Naive B cell (primary cell): ENCODE measurements around the gene INF2. TPM values are rescaled to one million over a fixed set of nuclear protein-coding genes. Genes with fewer than 3 reads are reported as not detected.
A peak's percentile ranks its signal among the peaks of the same experiment; 100 is the strongest.

Source experiments
- ATAC-seq, 2 donors: fragments of 150-1000 bp; cut with Tn5 transposase; 2 replicates each; pipeline ENCODE4 v1.10.0; 2021; ENCODE audit warnings: low read depth in 2 of 2, mild to moderate bottlenecking in 2 of 2, moderate library complexity in 2 of 2
- DNase-seq: peaks from one replicate; pipeline ENCODE4 v3.0.0; 2022
- H3K27ac Mint-ChIP-seq, 6 donors: one replicate each; pipeline ENCODE4 v1.8.0; 2020 to 2022; ENCODE audit warnings: mild to moderate bottlenecking in 6 of 6, mixed read lengths in 6 of 6, moderate library complexity in 5 of 6, inconsistent platforms in 2 of 6
- H3K27me3 Mint-ChIP-seq, 3 donors: one replicate each; pipeline ENCODE4 v1.8.0; 2021 to 2022; ENCODE audit warnings: mixed read lengths in 3 of 3, mild to moderate bottlenecking in 1 of 3
- H3K36me3 Mint-ChIP-seq, 2 donors: one replicate each; pipeline ENCODE4 v1.8.0; 2020 to 2022; ENCODE audit warnings: mixed read lengths in 2 of 2, inconsistent platforms in 1 of 2, mild to moderate bottlenecking in 1 of 2
- H3K4me1 Mint-ChIP-seq, 3 donors: one replicate each; pipeline ENCODE4 v1.8.0; 2020 to 2022; ENCODE audit warnings: mixed read lengths in 3 of 3, inconsistent platforms in 1 of 3, mild to moderate bottlenecking in 1 of 3, moderate library complexity in 1 of 3
- H3K4me3 Mint-ChIP-seq, 8 donors: one replicate each; pipeline ENCODE4 v1.8.0; 2020 to 2022; ENCODE audit warnings: mild to moderate bottlenecking in 8 of 8, mixed read lengths in 8 of 8, moderate library complexity in 8 of 8, inconsistent platforms in 2 of 8
- H3K9me3 Mint-ChIP-seq, 7 donors: one replicate each; pipeline ENCODE4 v1.8.0; 2020 to 2022; ENCODE audit warnings: mixed read lengths in 7 of 7, mild to moderate bottlenecking in 5 of 7, inconsistent platforms in 2 of 7, moderate library complexity in 1 of 7
- polyA plus RNA-seq, 6 donors: library from polyadenylated mRNA; unstranded; fragments of 300-500 nt; fragmentation: Illumina TruSeq; gene quantifications; one replicate each; pipeline ENCODE4 v1.2.3, GENCODE V29; 2021; ENCODE audit warnings: low read depth in 6 of 6

Gene INF2
- polyA plus RNA-seq, result 10 to 100 TPM in 1 of 6 donors, 1 to 10 TPM in 5; 2.8 to 10.2 (median 5.5) TPM

GRCh38 chr14:104689109-104689880 is at the start of gene INF2:
TSS of gene INF2 (plus strand) at chr14:104689618. CDS start at chr14:104701366, 11,748 bp downstream.
- Mint-ChIP-seq H3K4me1 (peaks cover 40 to 71% (median 53%) of the 10 kb centered on the region in 3 donors), H3K27me3 (no peaks in the 10 kb centered on the region), H3K36me3 (no peaks in the 10 kb centered on the region), H3K9me3 (no peaks in the 10 kb centered on the region), H3K27ac (peak within 1 kb of the TSS in 4 of 6 donors; percentile 33 to 91 (median 76)), H3K4me3 (peak within 1 kb of the TSS; percentile 70 to 91 (median 81))
- ATAC-seq, result peak; percentile 68 to 74
- DNase-seq, result peak; percentile 56

DNA sequence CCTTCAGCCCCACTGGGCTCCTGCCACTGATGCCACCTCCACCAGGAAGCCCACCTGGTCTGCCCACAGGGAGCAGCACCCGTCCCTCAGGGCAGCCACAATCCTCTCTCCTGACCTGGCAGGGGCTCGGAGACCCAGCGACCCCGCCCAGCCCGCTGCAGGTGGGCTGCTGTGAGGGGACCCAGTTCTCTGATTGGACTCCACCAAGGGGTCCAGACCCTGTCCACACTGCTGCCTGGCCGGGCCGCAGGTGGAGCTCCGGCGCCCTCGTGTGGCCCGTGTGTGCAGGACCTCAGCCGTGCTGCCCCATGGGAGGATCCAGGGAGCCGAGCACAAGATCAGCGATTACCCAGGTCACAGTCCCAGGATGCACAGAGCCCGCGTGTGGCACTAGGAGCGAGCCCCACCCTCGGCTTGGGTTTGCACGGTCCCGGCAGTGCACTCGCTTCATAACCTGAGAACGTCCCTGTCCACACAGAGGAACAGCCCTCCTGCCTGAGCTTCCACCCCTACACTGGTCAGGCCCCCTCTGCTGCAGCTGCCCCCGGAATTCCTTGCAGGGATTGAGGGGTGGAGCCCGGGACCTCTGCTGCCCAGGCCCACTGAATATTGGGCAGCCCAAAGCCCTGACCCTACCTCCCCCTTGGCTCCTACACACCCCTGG is 49.4 kb upstream of the INF2 start:
- peaks cover 5 to 22% (median 18%) of the 10 kb centered on the region in 3 donors for H3K27me3 Mint-ChIP-seq
- peak overlapping the region in 2 of 8 donors; percentile 39 to 52 for H3K4me3 Mint-ChIP-seq
- peak; percentile 64 for DNase-seq
- peaks cover 0 to 5% (median 2%) of the 10 kb centered on the region in 7 donors for H3K9me3 Mint-ChIP-seq
- no peak overlapping the region for H3K27ac Mint-ChIP-seq
- no peaks in the 10 kb centered on the region for H3K36me3 Mint-ChIP-seq
- peak; percentile 89 to 91 for ATAC-seq
- H3K4me1 Mint-ChIP-seq, result peaks cover 4 to 16% (median 11%) of the 10 kb centered on the region in 3 donors

DNA sequence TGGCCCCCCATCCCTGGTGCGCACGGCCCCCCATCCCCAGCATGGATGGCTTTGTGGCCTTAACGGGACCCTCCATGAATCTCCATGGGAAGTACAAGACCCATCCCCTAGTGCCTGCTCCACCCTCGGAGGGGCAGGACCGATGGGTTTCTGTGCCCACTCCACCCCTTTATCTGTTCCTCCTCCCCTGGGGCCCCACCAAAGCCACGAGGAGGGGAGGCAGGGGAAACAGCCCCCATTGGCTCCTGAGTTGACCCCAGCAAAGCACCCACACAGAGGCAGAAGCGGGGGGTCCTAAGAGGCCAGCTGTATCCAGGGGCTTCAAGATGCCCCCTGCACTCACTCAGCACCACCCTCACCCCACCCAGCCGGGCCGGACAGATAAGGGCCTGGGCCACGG is 48.7 kb upstream of the INF2 start:
- Mint-ChIP-seq H3K27ac (peak overlapping the region in 1 of 6 donors; percentile 38), H3K27me3 (peaks cover 5 to 18% (median 17%) of the 10 kb centered on the region in 3 donors), H3K36me3 (no peaks in the 10 kb centered on the region), H3K4me1 (peaks cover 4 to 19% (median 15%) of the 10 kb centered on the region in 3 donors), H3K4me3 (no peak overlapping the region), H3K9me3 (peaks cover 0 to 9% (median 4%) of the 10 kb centered on the region in 7 donors)
- ATAC-seq (no peak), DNase-seq (no peak)

- H3K9me3 Mint-ChIP-seq, result peaks cover 0 to 9% (median 4%) of the 10 kb centered on the region in 7 donors
- no peaks in the 10 kb centered on the region for H3K36me3 Mint-ChIP-seq
Observed at GRCh38 chr14:104641753-104642539, 47.5 kb upstream of the INF2 start.

GRCh38 chr14:104642540-104642868 is 46.9 kb upstream of the INF2 start:
- Mint-ChIP-seq H3K4me1 (peaks cover 18 to 25% (median 21%) of the 10 kb centered on the region in 3 donors), H3K9me3 (peaks cover 0 to 9% (median 4%) of the 10 kb centered on the region in 7 donors), H3K36me3 (no peaks in the 10 kb centered on the region), H3K4me3 (no peak overlapping the region), H3K27me3 (peaks cover 5 to 15% (median 12%) of the 10 kb centered on the region in 3 donors), H3K27ac (peak overlapping the region in 2 of 6 donors; percentile 49 to 59)
- ATAC-seq (no peak), DNase-seq (no peak)

More at GRCh38 chr14:104641753-104642539, 47.5 kb upstream of the INF2 start:
- DNase-seq (no peak), ATAC-seq (no peak)
- Mint-ChIP-seq H3K4me1 (peaks cover 12 to 19% (median 15%) of the 10 kb centered on the region in 3 donors), H3K27me3 (peaks cover 5 to 18% (median 12%) of the 10 kb centered on the region in 3 donors), H3K27ac (peak overlapping the region in 2 of 6 donors; percentile 59 to 93), H3K4me3 (peak overlapping the region in 1 of 8 donors; percentile 16)

DNA sequence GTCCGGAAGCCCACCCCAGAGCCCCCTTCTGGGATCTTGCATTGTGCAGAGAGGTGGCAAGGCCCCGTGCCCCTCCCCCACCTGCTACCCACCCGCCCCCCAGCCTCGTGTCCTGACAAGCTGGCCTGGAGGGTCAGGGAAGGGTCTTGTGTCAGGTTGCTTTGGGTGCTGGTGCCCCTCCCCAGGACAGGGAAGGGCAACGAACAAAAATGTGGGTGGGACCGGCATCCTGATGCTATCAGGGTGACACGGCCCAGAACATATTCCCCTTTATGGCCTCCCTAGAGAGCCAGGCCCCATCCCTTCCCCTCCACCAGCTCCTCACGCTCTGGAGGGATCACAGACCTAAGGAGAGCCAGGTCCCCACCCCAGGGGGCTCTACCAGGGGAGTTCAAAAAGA is 46.1 kb upstream of the INF2 start:
- Mint-ChIP-seq H3K9me3 (peaks cover 0 to 9% (median 4%) of the 10 kb centered on the region in 7 donors), H3K27ac (no peak overlapping the region), H3K27me3 (peaks cover 4 to 12% (median 9%) of the 10 kb centered on the region in 3 donors), H3K4me1 (peaks cover 25 to 31% (median 26%) of the 10 kb centered on the region in 3 donors), H3K36me3 (no peaks in the 10 kb centered on the region), H3K4me3 (no peak overlapping the region)
- DNase-seq, result no peak
- ATAC-seq, result no peak

DNA sequence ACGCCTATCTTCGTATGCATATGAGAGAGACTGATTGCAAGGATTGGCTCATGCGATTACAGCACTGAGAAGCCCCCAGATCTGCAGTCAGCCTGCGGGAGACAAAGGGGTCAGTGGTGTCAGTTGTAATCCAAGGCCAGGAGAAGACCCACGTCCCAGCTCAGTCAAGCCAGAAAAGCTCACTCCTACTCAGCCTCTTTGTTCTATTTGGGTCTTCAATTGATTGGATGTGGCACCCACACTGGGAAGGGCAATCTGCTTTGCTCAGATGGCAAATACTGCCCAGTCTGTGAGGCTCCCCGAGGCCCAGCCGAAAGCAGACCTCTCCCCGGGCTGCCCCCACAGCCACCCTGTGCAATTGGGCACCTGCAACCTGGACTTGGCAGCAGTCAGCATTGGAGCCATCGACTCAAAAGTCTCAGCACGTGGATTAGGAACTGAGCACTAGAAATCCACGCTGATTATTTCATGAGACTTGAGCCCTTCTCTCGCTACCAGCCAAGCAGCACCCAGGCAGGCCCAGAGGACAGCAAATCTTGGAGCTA is 45.3 kb upstream of the INF2 start:
- no peak overlapping the region for H3K4me3 Mint-ChIP-seq
- peaks cover 0 to 10% (median under 1%) of the 10 kb centered on the region in 3 donors for H3K27me3 Mint-ChIP-seq
- peaks cover 0 to 9% (median 4%) of the 10 kb centered on the region in 7 donors for H3K9me3 Mint-ChIP-seq
- no peak for DNase-seq
- no peak for ATAC-seq
- H3K4me1 Mint-ChIP-seq, result peaks cover 28 to 37% (median 31%) of the 10 kb centered on the region in 3 donors
- H3K36me3 Mint-ChIP-seq, result no peaks in the 10 kb centered on the region
- peak overlapping the region in 2 of 6 donors; percentile 40 to 80 for H3K27ac Mint-ChIP-seq

GRCh38 chr14:104644656-104645378 is 44.6 kb upstream of the INF2 start:
- Mint-ChIP-seq H3K4me1 (peaks cover 35 to 39% (median 36%) of the 10 kb centered on the region in 3 donors), H3K27me3 (peaks cover 0 to 3% (median 0%) of the 10 kb centered on the region in 3 donors), H3K36me3 (no peaks in the 10 kb centered on the region), H3K27ac (peak overlapping the region in 1 of 6 donors; percentile 80), H3K4me3 (no peak overlapping the region), H3K9me3 (peaks cover 0 to 9% (median 4%) of the 10 kb centered on the region in 7 donors)
- ATAC-seq (no peak), DNase-seq (no peak)

DNA sequence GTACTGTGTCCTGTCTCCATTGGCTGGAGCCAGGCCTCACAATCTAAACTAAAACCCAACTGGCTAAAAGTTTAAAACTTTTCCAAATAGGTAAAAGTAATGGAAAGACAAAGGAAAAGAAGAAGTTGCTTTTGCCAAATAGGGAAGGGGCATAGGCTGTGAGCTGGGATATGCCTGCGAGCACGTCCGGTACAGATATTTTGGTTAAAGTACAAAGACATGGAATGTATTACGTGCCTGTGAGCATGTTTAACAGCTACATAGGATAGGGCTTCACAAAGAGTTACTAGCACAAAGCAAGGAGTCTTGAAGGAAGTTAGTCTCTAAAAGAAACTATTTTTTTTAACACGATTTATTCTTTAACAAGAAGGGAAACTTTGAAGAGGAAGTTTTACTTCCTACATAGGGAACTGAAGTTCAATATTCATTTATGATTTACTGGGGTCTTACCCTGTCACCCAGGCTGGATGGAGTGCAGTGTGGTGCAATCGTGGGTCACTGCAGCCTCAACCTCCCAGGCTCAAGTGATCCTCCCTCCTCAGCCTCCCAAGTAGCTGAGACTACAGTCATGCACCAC is 41.9 kb upstream of the INF2 start:
- ATAC-seq (peak; percentile 49 to 54), DNase-seq (peak; percentile 35)
- Mint-ChIP-seq H3K9me3 (peaks cover 0 to 12% (median 4%) of the 10 kb centered on the region in 7 donors), H3K4me1 (peaks cover 38 to 45% (median 40%) of the 10 kb centered on the region in 3 donors), H3K4me3 (peak overlapping the region in 7 of 8 donors; percentile 50 to 80 (median 65)), H3K27ac (peak overlapping the region in 5 of 6 donors; percentile 56 to 83 (median 76)), H3K36me3 (no peaks in the 10 kb centered on the region), H3K27me3 (no peaks in the 10 kb centered on the region)

- Mint-ChIP-seq H3K4me1 (peaks cover 47 to 63% (median 48%) of the 10 kb centered on the region in 3 donors), H3K9me3 (peaks cover 0 to 6% (median 1%) of the 10 kb centered on the region in 7 donors), H3K4me3 (peak overlapping the region; percentile 76 to 90 (median 83)), H3K36me3 (no peaks in the 10 kb centered on the region), H3K27ac (peak overlapping the region; percentile 44 to 96 (median 84)), H3K27me3 (no peaks in the 10 kb centered on the region)
- peak; percentile 81 to 82 for ATAC-seq
- peak; percentile 76 for DNase-seq
Observed at GRCh38 chr14:104650057-104650980, 39.1 kb upstream of the INF2 start.
